ENCODE results near the gene AQP12B. TPM values are rescaled to one million over a fixed set of nuclear protein-coding genes. Genes with fewer than 3 reads are reported as not detected.
A peak's percentile ranks its signal among the peaks of the same experiment; 100 is the strongest.

AQP12B gene
- polyA plus RNA-seq, 1 of the 3 experiments (the other 2 are of a cell fraction) = not detected

DNA sequence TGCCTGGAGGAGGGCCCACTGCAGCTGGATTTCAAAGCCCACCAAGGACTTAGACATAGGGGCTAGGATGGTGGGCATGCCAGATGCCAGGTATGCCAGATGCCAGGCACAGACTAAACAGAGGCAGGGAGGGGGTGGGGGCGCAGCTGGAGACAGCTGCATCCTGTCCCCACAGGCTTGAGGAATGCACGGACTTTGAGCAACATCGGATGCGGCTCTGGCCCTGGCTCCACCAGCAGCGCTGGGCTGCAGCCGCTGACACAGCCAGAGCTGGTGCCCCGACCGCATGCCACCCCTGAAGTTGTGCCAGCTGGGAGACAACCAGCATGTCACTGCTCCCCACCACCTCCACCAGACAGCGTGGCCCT is 48.5 kb upstream of the AQP12B start:
- no peaks in the 10 kb centered on the region for H3K9me3 ChIP-seq
- no peaks in the 10 kb centered on the region for H3K79me2 ChIP-seq (ENCODE audit: insufficient read depth)
- no peaks in the 10 kb centered on the region for H3K36me3 ChIP-seq (replicated peaks in 1 of 2; ENCODE audit: control insufficient read depth in 1 of 2, insufficient read depth in 2 of 2, low read length in 1 of 2)
- H3F3A ChIP-seq (replicated peaks; ENCODE audit: insufficient read depth) = no peaks in the 10 kb centered on the region
- no peak overlapping the region for H3K4me3 ChIP-seq (ENCODE audit: low read depth in 2 of 2, low read length in 1 of 2)
- no peak overlapping the region for H2AFZ ChIP-seq (ENCODE audit: low read depth)
- 50% methylated on average over 2 of the region's 9 CpGs for WGBS (ENCODE audit: low lambda C conversion rate)
- H3K4me1 ChIP-seq (ENCODE audit: control insufficient read depth in 1 of 2, insufficient read depth in 2 of 2, low read depth in 1 of 2, low read length in 1 of 2) = peaks cover 0 to 39% of the 10 kb centered on the region in 2 experiments; a peak in 1 of 4 replicates
- ChIA-PET CTCF (interaction anchor here (0.7 to 1.6 kb wide), 2 partner anchors 9 to 110 kb away, joined by 3 to 7 read pairs; no protein-coding TSS in a partner anchor), POLR2A (interaction anchor here (1.7 kb wide), 1 partner anchor 10 kb away, joined by 4 read pairs; no protein-coding TSS in a partner anchor)
- DNase-seq = no peak
- H3K27ac ChIP-seq (ENCODE audit: low read depth in 2 of 2, low read length in 1 of 2) = peak overlapping the region in 1 of 2 experiments; percentile 39; a peak in 1 of 4 replicates
- no peaks in the 10 kb centered on the region for H4K20me1 ChIP-seq (ENCODE audit: insufficient read depth)
- no peaks in the 10 kb centered on the region for H3K9me2 ChIP-seq
- no peaks in the 10 kb centered on the region for H3K27me3 ChIP-seq (ENCODE audit: insufficient read depth)
- TF ChIP-seq FOXM1 (IDR thresholded peaks at IDR 0.05; ENCODE audit: low read depth) = no peak
- no peak for TF ChIP-seq REST (IDR thresholded peaks at IDR 0.05; ENCODE audit: low read depth, low read length)
- no peak for TF ChIP-seq RAD21 (IDR thresholded peaks at IDR 0.05; ENCODE audit: low read length)
- TF ChIP-seq, protein P1, sequence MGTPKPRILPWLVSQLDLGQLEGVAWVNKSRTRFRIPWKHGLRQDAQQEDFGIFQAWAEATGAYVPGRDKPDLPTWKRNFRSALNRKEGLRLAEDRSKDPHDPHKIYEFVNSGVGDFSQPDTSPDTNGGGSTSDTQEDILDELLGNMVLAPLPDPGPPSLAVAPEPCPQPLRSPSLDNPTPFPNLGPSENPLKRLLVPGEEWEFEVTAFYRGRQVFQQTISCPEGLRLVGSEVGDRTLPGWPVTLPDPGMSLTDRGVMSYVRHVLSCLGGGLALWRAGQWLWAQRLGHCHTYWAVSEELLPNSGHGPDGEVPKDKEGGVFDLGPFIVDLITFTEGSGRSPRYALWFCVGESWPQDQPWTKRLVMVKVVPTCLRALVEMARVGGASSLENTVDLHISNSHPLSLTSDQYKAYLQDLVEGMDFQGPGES (IDR thresholded peaks at IDR 0.05; ENCODE audit: low read depth, low read length) = no peak
- no peak for TF ChIP-seq MAX (IDR thresholded peaks at IDR 0.05; ENCODE audit: low read depth)
- TF ChIP-seq RXRA (IDR thresholded peaks at IDR 0.05; ENCODE audit: borderline replicate concordance, low read depth) = no peak
- TF ChIP-seq, protein P2, sequence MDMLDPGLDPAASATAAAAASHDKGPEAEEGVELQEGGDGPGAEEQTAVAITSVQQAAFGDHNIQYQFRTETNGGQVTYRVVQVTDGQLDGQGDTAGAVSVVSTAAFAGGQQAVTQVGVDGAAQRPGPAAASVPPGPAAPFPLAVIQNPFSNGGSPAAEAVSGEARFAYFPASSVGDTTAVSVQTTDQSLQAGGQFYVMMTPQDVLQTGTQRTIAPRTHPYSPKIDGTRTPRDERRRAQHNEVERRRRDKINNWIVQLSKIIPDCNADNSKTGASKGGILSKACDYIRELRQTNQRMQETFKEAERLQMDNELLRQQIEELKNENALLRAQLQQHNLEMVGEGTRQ (IDR thresholded peaks at IDR 0.05; ENCODE audit: borderline replicate concordance, low read depth, low read length) = no peak
- TF ChIP-seq ELF1 (IDR thresholded peaks at IDR 0.05) = no peak
- TF ChIP-seq SMC3 (IDR thresholded peaks at IDR 0.05; ENCODE audit: low read depth, low read length) = no peak
- no peak for TF ChIP-seq POLR2AphosphoS5 (IDR thresholded peaks at IDR 0.05; ENCODE audit: low read depth, low read length)
- TF ChIP-seq TEAD4 (IDR thresholded peaks at IDR 0.05; ENCODE audit: borderline replicate concordance, insufficient read depth) = no peak
- TF ChIP-seq NFIC (IDR thresholded peaks at IDR 0.05; ENCODE audit: borderline replicate concordance) = no peak
- TF ChIP-seq USF1 (IDR thresholded peaks at IDR 0.05; ENCODE audit: borderline replicate concordance, low read depth) = no peak
- no peak overlapping the region for H3K9ac ChIP-seq
- H3K4me2 ChIP-seq = no peak overlapping the region

Measured in SK-N-SH (cell line).